ENCODE measurements around the gene CDS1. TPM values are rescaled to one million over a fixed set of nuclear protein-coding genes. Genes with fewer than 3 reads are reported as not detected.
"Not testable (repeated sequence)": the region's sequence is repeated elsewhere in the genome, so short reads cannot be mapped to it uniquely, and the experiment has no call there.

The CDS1 gene
- total and polyA plus RNA-seq, 10 donors, result 0.15 to 3.8 (median 1.4) TPM

GRCh38 chr4:84661191-84661939 lies 78.4 kb downstream of the CDS1 start:
- Histone ChIP-seq H3K9me3 (peaks cover 0 to 30% (median 11%) of the 10 kb centered on the region in 8 donors), H3K27ac (no peak overlapping the region), H3K36me3 (peaks cover 0 to 15% (median 0%) of the 10 kb centered on the region in 6 donors), H3K4me3 (no peak overlapping the region), H3K27me3 (replicated peaks in 1 of 7) (no peaks in the 10 kb centered on the region), H3K4me1 (no peaks in the 10 kb centered on the region)
- no peak for TF ChIP-seq CTCF (IDR thresholded peaks at IDR 0.05 in 8 of 11, conservative IDR thresholded peaks at IDR 0.05 in 3 of 11)
- no peak for TF ChIP-seq POLR2AphosphoS5 (IDR thresholded peaks at IDR 0.05)
- no peak for TF ChIP-seq POLR2A (IDR thresholded peaks at IDR 0.05)
- intact Hi-C loops (cut with DNase I; ENCODE audit: low total_unique reads), result no loop called here
- DNase-seq, result no peak
- WGBS, 5 donors, result 62 to 76% (median 68%) methylated on average over 4 of the region's 4 CpGs

GRCh38 chr4:84664767-84665166 lies 81.8 kb downstream of the CDS1 start:
- DNase-seq; H3K4me1 ChIP-seq; H3K27me3 ChIP-seq (replicated peaks in 1 of 7); H3K4me3 ChIP-seq; H3K27ac ChIP-seq; H3K9me3 ChIP-seq; intact Hi-C loops (cut with DNase I; ENCODE audit: low total_unique reads): not testable (repeated sequence)
- peak in 2 of 3 donors; percentile 8 to 67 for TF ChIP-seq POLR2AphosphoS5 (IDR thresholded peaks at IDR 0.05)
- H3K36me3 ChIP-seq, result peaks cover 0 to 46% (median 0%) of the 10 kb centered on the region in 6 donors
- 95 to 100% (median 97%) methylated on average over 3 to 19 of the region's 19 CpGs for WGBS, 5 donors

- Histone ChIP-seq H3K27me3 (replicated peaks in 1 of 7) (no peaks in the 10 kb centered on the region), H3K4me3 (no peak overlapping the region), H3K36me3 (peaks cover 0 to 63% (median 0%) of the 10 kb centered on the region in 6 donors), H3K4me1 (no peaks in the 10 kb centered on the region), H3K27ac (no peak overlapping the region), H3K9me3 (peaks cover 0 to 3% (median 0%) of the 10 kb centered on the region in 8 donors)
- no peak for DNase-seq
- WGBS, 5 donors, result 52 to 91% (median 76%) methylated on average over 1 of the region's 1 CpG
- intact Hi-C loops (cut with DNase I; ENCODE audit: low total_unique reads), result no loop called here
- no peak for TF ChIP-seq POLR2AphosphoS5 (IDR thresholded peaks at IDR 0.05)
- TF ChIP-seq CTCF (IDR thresholded peaks at IDR 0.05 in 8 of 11, conservative IDR thresholded peaks at IDR 0.05 in 3 of 11), result no peak
- TF ChIP-seq POLR2A (IDR thresholded peaks at IDR 0.05), result no peak
Measured at GRCh38 chr4:84666439-84666838, 83.5 kb downstream of the CDS1 start.

GRCh38 chr4:84669201-84669600 lies 86.3 kb downstream of the CDS1 start:
- 81 to 95% (median 93%) methylated on average over 1 of the region's 1 CpG for WGBS, 5 donors
- DNase-seq, result no peak
- Histone ChIP-seq H3K27me3 (replicated peaks in 1 of 7) (no peaks in the 10 kb centered on the region), H3K4me3 (no peak overlapping the region), H3K36me3 (peaks cover 0 to 91% (median 3%) of the 10 kb centered on the region in 6 donors), H3K27ac (no peak overlapping the region), H3K9me3 (peaks cover 0 to 3% (median 0%) of the 10 kb centered on the region in 8 donors), H3K4me1 (no peaks in the 10 kb centered on the region)
- TF ChIP-seq POLR2A (IDR thresholded peaks at IDR 0.05) (no peak), CTCF (IDR thresholded peaks at IDR 0.05 in 8 of 11, conservative IDR thresholded peaks at IDR 0.05 in 3 of 11) (no peak), POLR2AphosphoS5 (IDR thresholded peaks at IDR 0.05) (no peak)
- intact Hi-C loops (cut with DNase I; ENCODE audit: low total_unique reads), result no loop called here

Data from spleen (tissue), 11 donors.